Occipital lobe (tissue), 2 donors: Measurements from ENCODE around the gene PQBP1. TPM values are rescaled to one million over a fixed set of nuclear protein-coding genes. Genes with fewer than 3 reads are reported as not detected.

Experiments used
- DNase-seq: peaks from one replicate; lab custom pipeline; 2025; lab: John Stamatoyannopoulos, UW
- total RNA-seq: library from RNA; depleted of rRNA; stranded (reverse); fragments of >200 nt; gene quantifications from one replicate; pipeline ENCODE4 v1.2.3, GENCODE V29; 2014

Gene PQBP1
- total RNA-seq, 1 donor from 2014 or later: 26.8 TPM

DNA sequence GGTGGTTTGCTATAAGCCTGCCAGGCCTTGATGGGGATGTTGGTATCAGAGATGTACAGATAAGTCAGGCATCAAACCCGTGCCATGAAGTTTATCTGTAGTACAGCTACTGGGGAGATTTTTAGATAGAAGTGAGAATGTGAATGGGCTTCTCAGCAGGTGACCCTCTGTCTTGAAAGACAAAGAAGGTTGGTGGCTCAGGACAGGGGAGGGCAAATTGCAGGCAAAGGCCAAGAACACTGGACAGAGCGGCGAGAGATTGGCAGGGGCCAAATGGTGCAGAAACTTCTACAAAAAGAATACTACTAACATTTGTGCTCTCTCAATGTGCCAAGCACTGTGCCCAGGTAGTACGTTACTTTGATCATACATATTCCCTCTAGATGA is 23.0 kb downstream of the PQBP1 start:
- no peak for DNase-seq

GRCh38 chrX:48923771-48924170 is 26.0 kb downstream of the PQBP1 start:
- no peak for DNase-seq

DNA sequence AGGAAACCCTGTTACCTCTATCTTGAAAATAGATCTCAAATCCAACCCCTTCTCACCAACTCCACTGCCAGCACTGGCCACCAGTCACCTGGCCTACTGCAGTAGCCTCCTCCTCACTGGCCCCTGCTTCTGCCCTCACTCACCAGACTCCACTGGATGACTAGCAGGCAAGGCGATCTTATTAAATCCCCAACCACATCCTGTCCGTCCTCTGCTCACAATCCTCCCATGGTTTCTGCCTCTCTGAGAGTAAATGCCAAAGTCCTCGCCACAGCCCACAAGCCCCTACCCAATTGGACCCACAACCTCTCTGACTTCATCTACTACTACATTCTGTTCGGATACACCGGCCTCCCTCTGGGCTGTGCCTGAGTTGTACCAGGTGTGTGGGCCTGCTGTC is 26.5 kb downstream of the PQBP1 start:
- no peak for DNase-seq

DNA sequence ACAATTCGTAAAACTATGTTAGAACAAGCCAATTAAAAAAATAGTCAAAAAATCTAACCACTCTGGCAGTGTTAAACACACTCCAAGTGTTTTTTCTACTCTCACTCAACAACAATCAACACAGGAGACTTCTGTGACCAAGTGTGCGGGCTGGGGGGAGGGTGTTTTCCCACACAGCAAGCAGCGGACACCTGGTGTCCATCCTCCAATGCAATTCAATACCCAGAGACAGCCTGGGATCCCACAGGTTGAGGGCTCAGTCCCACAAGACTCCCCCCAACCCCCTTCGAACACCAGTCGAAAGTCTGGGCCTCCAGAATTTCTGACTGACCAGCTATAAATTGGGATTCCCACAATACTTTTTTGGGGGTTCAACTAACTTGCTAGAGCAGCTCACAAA is 29.4 kb downstream of the PQBP1 start:
- DNase-seq: no peak

- no peak for DNase-seq
Observed at GRCh38 chrX:48927736-48928382, 30.1 kb downstream of the PQBP1 start.

- DNase-seq: no peak
Observed at GRCh38 chrX:48933757-48934156, 36.0 kb downstream of the PQBP1 start.

DNA sequence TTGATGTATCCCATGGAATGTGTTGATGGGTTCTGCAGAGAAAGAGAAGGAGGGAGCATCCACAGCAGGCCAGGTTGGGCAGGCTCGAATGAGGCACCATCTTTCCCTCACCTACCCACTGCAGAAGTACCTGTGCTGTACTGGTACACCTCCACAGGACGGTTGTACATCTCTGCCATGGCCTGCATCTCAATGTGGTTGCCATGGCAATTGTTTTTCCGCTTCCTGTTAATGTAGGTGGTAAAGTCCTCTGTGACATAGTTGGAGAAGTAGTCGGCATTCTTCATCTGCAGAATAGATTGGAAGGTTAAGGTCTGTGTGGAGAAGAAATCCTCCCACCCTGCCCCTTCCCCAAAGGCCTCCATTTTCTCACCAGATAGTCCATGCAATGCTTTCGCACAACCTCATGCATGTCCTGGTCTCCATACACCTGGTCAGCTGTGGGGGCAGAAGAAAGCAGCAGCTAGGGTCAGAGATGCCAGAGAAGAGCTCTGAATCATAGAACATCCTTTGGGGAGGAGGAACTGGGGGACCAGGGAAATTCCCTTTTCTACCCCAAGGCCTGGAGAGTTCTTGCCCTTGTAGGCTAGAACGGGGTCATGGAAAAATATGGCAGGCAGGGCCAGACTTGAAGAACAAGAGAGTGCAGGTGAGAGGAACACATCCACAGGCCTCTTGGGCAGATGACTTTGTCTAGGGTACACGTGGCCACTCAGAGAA is 37.0 kb downstream of the PQBP1 start:
- no peak for DNase-seq

- DNase-seq: no peak
Observed at GRCh38 chrX:48935301-48935670, 37.6 kb downstream of the PQBP1 start.

DNA sequence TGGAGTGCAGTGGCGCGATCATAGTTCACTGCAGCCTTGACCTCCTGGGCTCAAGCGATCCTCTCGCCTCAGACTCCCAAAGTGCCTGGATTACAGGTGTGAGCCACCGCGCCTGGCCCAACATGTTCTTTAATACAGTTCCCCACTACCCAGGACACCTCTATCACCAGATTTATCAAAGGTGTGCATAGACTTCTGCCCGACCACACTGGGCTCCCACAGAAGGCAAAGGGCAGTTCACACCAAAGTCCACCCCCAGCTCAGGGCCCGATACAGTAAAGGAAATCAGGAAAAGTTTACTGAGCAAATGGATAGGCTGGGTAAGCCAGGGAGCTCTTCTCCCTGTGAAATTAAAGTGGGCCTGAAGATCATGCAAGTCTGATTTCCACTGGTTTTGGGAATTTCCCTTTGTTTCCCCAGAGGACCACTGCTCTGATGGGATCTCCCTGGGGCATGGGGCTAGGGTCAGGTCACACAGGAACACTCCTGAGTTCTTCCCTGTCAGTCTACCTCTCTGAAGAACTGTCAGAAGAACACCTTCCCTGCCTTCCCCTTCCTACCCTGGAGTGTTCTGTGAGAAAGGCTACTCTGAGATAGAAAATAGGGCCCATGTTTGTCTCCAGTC is 38.8 kb downstream of the PQBP1 start:
- DNase-seq: no peak

GRCh38 chrX:48937054-48937907 is 39.6 kb downstream of the PQBP1 start:
- DNase-seq: no peak

DNA sequence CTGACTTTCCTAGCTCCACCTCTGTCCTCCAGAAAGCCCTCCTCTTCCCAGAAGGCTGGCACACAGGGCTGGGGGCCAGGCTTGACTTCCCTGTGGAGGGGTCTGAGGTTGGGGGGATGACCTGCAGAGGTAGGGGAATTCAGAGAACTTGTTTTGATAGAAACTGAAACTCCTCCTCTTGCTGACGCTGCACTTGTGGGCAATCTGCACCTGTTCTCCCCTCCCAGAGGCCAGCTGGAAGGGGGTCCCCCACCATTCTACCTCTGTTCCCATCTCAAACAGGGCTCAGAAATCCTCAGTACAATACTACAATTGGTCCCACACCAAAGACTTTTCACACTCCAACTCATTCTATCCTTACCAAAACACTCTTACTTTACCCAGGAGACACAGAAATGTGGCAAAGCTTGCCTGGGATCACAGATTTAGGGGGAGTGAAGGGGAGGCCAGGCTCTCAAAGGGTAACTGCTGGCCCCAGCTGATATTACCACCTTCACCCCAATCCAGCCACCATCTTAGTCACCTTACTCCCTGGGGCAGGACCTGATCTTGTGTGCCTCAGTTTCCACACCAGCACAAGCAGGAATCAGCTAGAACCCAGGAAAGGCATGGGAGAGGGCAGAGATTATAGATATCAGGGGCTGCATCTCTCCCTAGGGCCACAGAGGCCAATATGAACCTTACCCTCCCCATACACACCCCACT is 41.1 kb downstream of the PQBP1 start:
- no peak for DNase-seq

DNA sequence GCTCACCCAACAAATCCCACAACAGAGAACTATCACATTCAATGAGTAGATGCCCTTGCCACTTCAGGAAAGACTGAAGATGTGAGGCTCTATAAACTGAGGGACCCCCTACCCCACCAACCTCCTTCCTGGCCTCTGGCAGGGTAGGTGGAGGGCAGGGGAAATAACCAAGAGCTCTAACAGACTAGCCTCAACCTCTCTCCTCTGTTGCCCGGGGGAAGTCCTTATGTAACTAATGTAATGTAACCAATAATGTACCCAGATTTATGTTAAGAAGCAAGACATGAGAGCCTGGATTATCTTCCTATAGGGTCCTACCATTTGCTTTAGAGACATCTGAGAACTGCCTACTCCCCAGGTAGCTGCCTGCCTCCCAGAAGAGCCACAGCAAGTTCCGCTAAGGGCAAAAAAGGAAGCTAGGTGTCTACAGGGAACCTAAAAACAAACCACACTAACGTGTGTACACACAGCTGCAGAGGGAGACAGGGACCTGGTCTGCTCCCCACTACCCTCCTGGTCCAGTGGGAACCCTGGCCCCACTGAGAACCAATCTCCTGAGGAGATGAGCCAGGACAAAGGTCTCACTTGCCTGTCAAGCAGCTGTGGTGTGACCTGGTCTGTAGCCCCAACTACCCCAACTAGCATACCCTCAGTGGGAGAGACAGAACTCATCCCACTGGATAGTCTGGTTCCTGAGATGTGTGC is 41.9 kb downstream of the PQBP1 start:
- no peak for DNase-seq

GRCh38 chrX:48940404-48940955 is 42.8 kb downstream of the PQBP1 start:
- no peak for DNase-seq

DNA sequence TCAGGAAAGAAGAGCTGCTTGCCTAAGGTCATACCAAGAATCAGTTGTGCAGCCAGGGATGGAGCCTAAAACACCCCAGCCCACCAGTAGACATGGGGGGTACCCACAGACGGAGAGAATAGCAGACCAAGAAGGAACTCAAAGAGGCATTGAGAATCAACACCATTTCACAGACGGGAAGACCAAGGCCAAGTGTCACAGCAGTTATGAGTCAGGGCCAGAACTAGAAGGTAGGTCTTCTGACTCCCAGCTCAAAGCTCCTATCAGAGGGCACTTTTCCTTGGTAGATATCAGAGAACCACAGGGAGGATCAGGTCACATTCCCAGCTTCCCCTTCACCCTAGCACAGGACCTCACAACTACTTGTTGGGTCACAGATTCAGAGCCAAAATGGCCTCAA is 45.2 kb downstream of the PQBP1 start:
- DNase-seq: no peak

DNA sequence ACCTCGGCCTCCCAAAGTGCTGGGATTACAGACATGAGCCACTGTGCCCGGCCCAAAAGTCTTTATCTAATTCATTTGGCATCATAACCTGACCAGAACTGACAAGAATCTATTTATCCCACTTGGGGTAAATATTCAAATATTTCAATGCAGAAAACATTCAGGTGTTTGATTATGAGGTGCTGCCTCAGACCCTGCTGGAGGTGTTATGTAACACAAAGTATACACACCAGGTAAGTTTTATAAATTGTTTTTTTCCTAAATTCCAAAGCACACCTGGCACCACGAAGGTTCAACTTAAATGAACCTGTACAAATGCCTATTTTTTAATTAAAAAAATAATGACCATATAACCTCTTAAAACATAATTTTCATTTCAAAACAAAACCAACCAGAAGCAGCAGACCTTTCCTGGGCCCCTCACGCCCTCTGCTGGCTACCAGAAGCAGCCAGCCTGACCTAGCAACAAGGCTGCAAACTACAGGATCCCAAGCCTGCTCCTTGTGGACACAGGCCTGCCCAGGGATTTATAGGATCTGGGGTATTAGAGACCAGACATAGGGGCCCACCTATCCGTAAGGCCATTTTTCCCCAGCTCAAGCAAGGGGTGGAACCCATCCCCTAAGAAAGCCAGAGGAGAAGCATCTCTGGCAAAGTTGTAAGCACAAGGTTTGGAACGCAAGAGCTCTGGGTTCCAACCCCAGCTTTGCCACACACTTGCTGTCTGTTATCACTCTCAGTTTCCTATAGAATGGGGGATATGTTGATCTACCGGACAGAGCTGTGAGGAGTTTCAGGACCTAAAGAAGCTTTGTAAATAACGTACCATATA is 48.0 kb downstream of the PQBP1 start:
- no peak for DNase-seq

GRCh38 chrX:48948589-48948988 is 50.9 kb downstream of the PQBP1 start:
- DNase-seq: no peak
